Stimulated activated CD4-positive, alpha-beta T cell treated with anti-CD3 and anti-CD28 coated beads, Interleukin-4, amount 100 ng/mL, for 48 hours (primary cell): ENCODE results near the gene CARM1.
A peak's percentile ranks its signal among the peaks of the same experiment; 100 is the strongest.
"Not testable (repeated sequence)": the region's sequence is repeated elsewhere in the genome, so short reads cannot be mapped to it uniquely, and the experiment has no call there.

Experiments
- DNase-seq, 2 donors: peaks; one replicate each; pipeline ENCODE4 v3.0.0-alpha.2; 2020; ENCODE audit warnings: low read depth in 2 of 2

The CARM1 gene

DNA sequence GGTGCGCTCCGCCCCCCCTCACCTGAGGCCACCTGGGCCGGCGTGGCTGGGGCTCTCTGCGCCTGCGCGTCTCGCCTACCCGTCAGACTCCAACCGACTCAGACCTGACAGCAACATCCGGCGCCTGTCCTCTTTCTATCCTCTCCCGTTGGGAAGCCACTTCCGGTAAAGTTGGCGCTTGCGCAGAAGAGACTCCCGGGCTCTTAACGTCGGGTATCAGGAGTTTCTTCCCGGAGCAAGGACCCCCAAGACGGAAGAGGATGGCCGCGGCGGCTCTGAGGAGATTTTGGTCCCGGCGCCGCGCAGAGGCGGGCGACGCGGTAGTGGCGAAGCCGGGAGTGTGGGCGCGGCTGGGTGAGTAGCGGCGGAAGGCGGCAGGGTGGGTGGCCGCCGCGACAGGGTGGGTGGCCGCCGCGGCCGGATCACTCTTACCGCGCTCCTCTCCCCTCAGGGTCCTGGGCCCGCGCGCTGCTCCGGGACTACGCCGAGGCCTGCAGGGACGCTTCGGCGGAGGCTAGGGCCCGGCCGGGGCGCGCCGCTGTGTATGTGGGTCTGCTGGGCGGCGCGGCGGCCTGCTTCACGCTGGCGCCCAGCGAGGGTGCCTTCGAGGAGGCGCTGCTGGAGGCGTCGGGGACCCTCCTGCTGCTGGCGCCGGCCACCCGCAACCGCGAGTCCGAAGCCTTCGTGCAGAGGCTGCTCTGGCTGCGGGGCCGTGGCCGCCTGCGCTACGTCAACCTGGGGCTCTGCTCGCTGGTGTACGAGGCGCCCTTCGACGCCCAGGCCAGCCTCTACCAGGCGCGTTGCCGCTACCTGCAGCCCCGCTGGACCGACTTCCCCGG is 57.4 kb downstream of the CARM1 start, which contains the start of the genes TIMM29 and YIPF2:
Gene TIMM29, plus strand, starts transcription at position 249 of the 839 bp plus-strand sequence. Its CDS starts 12 bp downstream, at position 261.
Gene YIPF2, minus strand, starts transcription at position 77 of the 839 bp plus-strand sequence. CDS start 229 bp downstream, outside the sequence.
- peak; percentile 93 to 95 for DNase-seq

DNA sequence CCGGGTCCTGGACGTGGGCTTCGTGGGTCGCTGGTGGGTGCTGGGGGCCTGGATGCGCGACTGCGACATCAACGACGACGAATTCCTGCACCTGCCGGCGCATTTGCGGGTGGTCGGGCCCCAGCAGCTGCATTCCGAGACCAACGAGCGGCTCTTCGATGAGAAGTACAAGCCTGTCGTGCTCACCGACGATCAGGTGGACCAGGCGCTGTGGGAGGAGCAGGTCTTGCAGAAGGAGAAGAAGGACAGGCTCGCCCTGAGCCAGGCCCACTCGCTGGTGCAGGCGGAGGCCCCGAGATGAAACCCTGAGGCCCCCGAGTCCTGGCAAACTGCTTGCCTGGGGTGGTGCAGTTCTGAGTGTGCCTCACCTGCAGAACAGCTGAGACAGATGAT is 58.0 kb downstream of the CARM1 start:
- no peak for DNase-seq

DNA sequence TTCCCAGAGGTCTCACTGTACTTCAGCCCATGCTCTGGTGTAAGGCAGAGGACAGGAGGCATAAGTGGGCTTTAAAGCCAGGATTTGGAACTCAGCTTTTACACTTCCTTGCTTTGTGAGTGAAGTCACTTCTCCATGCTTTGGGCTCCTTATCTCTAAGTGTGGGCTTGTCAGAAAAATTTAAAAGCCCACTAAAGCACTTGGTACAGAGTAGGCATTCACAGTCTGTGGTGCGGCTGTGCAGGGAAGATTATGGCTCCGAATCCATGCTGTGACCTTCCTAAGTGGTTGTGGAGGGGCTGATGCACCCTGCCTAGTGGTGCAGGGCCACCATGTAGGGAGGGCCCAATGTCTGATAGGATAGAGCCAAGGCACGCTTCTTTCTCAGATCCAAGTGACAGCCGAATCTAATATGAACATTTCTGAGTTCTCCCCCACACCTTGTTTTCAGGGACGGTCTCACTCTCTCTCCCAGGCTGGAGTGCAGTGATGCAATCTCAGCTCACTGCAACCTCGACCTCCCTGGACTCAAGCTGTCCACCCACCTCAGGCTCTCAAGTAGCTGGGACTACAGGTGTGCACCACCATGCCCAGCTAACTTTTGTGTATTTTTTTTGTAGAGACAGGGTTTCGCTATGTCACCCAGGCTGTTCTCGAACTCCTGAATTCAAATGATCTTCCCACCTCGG is 64.2 kb downstream of the CARM1 start:
- no peak for DNase-seq

DNA sequence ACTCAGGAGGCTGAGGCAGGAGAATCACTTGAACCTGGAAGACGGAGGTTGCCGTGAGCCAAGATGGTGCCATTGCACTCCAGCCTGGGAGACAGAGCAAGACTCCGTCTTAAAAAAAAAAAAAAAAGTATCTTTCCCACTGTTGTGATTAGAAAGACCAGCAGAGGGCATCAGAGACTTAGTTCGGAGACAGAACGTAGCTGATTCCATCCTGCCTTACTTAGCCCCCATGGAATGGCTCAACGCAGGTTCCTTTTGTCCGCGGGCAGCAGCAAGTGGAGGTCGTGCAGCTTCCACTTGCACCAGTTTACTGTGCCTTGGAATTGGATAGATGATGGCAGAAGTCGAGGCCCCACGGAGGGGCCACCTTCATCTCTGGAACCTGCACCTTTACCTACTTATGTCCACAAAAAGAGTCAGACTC is 65.3 kb downstream of the CARM1 start:
- DNase-seq: peak in 1 of 2 donors; percentile 15

DNA sequence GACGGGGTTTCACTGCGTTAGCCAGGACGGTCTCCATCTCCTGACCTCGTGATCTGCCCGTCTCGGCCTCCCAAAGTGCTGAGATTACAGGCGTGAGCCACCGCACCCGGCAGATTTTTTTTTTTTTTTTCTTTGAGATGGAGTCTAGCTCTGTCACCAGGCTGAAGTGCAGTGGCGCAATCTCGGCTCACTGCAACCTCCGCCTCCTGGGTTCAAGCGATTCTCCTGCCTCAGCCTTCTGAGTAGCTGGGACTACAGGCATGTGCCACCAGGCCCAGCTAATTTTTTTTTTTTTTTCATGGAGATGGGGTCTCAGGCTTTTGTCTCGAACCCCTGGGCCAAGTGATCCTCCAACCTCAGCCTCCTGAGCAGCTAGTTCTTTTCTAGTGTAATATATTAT is 70.3 kb downstream of the CARM1 start:
- not testable (repeated sequence) for DNase-seq

DNA sequence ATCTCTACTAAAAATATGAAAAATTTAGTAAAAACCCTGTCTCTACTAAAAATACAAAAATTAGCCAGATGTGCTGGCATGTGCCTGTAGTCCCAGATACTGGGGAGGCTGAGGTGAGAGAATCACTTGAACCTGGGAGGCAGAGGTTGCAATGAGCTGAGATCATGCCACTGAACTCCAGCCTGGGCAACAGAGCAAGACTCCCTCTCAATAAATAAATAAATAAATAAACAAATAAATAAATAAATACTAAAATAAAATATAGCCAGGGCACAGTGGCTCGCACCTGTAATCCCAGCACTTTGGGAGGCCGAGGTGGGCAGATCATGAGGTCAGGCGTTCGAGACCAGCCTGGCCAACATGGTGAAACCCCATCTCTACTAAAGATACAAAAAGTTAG is 72.1 kb downstream of the CARM1 start:
- DNase-seq: not testable (repeated sequence)

DNA sequence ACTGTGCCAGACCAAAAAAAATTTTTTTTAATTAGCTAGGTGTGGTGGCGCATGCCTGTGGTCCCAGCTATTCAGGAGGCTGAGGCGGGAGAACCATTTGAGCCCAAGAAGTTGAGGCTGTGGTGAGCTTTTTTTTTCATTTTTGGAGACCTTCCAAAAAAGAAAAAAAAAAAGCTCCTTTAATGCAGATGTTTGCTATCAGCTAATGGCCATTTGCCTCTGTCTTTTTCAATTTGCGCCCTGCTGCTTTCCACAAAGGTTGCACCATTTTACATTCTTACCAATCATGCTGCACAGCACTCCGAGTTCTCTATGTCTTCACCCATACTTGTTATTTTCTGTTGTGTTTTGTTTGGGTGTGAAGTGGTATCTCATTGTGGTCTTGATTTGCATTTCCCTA is 73.9 kb downstream of the CARM1 start:
- DNase-seq: no peak

DNA sequence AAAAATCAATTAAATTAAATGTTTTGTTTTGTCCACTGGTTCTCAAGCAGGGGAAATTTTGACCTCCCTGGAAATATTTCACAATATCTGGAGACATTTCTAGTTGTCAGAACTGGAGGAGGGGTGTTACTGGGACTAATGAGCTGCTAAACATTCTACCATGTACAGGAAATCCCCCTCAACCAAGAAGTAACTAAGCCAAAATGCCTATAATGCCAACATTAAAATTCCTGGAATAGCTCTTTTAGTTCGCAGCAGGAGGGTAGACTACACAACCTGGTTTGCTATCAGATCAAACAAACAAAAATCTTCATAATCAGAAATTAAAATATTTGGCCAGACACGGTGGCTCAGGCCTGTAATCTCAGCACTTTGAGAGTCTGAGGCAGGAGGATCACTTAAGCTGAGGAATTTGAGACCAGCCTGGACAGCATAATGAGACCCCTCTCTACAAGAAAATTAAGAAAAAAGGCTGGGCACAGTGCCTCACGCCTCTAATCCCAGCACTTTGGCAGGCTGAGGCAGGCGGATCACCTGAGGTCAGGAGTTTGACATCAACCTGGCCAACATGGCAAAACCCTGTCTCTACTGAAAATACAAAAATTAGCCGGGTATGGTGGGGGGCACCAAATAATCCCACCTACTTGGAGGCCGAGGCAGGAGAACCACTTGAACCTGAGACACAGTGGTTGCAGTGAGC is 75.8 kb downstream of the CARM1 start:
- no peak for DNase-seq

DNA sequence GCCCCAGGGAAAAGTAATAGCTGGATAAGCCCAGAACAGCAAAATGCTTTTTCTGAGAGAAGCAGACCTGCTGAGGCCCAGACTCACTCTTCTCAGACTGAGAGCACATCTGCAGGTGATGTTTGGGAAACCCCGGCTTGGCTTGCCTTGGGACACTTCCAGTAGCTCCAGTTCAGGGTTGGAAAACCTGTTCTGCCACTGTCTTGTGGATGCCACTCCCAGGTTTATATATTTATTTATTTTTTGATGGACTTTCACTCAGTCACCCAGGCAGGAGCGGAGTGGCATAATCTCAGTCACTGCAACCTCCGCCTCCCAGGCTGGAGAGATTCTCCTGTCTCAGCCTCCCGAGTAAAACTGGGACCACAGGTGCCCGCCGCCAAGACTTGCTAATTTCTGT is 81.5 kb downstream of the CARM1 start:
- DNase-seq: no peak

DNA sequence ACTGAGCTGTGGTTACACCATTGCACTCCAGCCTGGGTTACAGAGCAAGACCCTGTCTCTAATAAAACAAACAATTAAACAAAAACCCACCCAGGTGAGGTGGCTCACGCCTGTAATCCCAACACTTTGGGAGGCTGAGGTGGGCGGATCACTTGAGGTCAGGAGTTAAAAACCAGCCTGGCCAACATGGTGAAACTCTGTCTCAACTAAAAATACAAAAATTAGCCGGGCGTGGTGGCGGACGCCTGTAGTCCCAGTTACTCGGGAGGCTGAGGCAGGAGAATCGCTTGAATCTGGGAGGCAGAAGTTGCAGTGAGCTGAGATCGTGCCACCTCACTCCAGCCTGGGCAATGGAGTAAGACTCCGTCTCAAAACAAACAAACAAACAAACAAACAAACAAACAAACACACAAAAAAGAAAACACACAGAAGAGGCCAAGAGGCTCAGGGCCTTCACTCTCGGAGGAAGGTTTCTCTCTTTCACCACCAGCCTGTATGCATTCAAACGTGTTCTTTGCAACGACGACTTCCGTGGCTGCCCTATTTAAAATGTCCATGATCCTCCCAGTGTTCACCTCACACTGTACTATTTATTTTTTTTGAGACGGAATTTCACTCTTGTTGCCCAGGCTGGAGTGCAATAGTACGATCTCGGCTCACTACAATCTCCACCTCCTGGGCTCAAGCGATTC is 88.1 kb downstream of the CARM1 start:
- DNase-seq: not testable (repeated sequence)

DNA sequence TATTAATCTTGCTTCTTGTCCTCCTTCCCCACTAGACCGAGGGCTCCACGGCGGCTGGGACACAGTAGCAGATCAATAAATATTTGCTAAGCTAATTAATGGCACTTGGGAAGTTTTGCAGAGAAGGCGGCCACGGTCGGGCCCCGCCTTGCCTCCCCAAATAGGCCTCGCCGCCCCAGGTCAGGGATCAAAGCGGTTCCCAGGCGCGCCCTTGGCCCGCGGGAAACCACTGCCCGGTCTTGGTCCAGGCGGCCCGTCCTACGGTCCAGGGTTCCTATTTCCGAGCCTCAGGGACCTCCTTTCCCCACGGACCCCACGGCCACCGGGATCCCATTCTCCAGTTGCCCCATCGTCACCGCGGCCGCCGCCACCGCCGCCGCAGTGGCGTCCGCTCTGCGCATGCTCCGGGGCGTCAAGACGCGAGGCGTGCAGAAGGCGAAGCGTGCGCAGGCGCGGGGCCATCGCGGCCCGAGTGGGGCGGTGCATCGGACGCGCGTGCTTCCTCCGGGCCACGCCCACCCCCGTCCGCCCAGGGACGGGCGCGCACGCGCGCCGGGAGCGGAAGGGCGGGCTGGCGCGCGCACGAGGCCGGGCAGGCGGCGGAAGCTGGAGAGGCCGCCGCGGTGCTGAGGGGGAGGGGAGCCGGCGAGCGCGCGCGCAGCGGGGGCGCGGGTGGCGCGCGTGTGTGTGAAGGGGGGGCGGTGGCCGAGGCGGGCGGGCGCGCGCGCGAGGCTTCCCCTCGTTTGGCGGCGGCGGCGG is 89.1 kb downstream of the CARM1 start, which contains the start of gene SMARCA4:
Gene SMARCA4, plus strand, starts transcription at position 717 of the 759 bp plus-strand sequence. CDS start 23,122 bp downstream, outside the sequence.
- DNase-seq: peak; percentile 96 to 97

DNA sequence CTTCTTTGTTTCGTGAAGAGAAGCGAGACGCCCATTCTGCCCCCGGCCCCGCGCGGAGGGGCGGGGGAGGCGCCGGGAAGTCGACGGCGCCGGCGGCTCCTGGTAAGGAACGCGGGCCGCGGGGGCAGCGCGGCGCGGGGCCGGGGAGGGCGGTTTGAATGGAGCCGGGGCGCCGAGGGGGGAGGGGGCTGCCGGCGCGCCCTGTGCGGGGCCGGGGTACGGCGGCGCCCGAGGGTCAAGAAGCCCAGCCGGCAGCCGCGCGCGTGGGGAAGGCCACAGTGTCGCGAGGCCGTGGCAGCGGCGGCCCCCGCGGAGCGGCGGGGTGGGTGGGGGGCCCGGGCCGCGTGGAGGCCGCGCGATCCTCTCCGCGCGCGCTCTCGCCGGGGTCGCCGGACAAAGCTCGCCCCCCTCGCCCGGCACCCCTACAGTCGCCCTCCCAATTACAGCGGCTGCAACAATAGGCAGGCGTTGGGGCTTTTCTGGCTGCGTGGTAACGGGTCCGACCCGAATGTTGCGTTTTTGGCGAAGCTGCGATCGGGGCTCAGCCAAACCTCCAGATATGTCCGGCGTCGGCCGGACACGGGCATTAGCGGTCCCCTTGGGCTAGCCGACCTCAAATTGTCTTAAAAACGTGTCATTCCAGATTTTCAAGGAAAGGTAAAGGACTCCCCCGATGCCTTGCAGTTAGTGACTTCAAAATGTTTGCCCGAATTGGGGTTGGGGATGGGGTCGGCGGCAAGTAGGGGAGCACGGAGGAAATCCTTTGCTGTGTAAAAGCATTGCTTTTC is 89.9 kb downstream of the CARM1 start:
- DNase-seq: no peak

DNA sequence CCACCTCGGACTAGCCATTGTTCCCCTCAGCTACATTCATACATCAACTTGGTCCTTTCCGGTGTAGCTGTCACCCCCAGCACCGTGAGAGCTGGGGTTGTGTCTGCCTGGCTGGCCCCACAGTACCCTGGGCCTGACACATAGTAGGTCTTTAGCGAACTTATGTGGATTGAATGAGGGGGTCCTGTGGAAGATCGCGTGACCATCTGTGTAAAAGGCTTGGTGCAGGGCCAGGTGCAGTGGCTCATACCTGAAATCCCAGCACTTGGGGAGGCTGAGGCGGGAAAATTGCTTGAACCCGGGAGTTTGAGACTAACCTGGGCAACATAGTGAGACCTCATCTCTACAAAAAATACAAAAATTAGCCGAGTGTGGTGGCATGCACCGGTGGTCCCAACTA is 91.5 kb downstream of the CARM1 start:
- DNase-seq: no peak

DNA sequence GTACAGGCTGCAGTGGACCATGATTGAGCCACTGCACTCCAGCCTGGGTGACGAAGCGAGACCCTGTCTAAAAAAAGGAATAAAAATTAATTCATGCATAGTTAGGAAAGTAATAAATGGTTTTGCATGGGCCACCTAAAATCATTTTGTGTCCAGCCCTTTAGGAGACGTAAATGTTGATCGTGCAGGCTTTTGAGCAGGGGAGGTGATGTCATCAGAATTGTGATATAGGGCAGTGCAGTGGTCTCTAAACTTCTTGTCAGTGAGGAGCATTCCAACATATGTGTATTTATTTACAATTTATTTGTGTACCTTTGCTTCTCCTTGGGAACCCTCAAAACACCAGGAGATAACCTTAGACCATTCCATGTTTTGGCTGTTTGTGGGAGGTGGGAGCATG is 92.5 kb downstream of the CARM1 start:
- DNase-seq: no peak

DNA sequence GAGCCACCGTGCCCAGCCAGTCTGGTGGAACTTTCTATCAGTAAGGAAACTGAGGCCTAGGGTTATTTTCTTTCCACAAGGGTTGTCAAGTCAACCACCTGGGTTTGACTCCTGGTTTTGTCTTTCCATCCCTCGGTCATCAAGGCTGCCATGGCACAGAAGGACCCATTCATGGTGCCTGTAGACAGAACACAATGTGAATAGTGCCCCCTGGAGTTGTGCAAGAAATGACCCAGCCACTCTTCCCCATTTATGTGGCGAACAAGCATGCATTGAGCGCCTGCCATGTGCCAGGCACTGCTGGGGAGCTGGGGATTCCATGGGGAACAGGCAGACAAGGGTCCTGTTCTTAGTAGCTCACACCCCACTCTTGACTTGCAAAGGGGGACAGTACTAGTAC is 93.5 kb downstream of the CARM1 start:
- no peak for DNase-seq

DNA sequence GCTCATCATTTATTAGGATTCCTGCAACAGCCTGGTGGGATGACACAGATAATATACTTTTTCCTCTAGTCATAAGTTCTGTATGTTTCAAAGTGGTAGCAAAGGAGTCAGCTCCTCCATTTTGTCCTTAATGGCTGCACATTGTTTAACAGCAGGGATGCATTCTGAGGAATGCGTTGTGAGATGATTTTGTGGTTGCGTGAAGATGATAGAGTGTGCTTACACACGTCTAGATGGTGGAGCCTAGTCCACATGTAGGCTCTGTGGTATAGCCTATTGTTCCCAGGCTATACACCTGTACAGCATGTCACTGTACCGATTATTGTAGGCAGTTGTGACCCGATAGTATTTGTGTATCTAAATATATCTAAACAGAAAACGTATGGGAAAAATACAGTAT is 94.0 kb downstream of the CARM1 start:
- no peak for DNase-seq

DNA sequence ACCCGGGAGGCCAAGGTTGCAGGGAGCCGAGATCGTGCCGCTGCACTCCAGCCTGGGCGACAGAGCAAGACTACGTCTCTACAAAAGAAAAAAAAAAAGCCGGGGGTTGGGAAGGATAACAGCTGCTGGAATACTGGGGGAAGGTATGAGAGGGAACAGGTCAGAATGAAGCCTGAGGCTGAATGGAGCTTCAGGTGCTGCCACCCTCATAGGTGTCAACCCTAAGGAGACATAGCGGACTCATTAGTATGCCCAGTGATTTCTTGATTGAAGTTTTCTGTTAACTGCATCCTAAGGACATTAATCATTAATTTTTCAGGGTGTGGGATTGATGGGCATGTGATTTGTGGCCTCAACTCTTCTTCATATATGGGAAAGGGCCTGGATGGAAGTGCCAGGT is 95.5 kb downstream of the CARM1 start:
- DNase-seq: no peak

DNA sequence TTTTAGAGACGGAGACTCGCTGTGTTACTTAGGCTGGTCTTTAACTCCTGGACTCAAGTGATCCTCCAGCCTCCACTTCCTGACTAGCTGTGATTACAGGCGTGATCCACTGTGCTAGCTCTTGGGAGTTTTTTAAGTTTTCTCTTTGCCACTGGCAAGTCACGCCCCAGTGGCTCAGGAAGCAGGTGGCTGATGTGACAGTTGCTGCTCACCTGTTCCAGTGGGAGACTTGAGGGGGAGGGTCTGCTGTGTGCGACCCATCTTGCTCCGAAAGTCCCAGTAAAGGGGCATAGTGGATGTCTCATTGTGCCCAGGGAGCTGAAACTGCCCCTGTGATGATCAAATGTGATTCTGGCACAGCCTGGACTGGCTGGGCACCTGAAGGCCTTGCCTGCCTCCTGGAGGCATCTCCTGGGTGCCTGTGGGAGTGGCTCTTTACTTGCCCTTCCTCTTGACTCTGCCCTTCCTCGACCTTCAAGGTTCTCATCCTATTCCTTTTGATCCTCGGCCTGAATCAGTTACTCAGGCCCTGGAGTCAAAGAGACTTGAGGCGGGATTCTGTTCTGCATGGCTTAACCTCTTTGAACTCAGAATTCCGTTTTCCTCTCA is 97.3 kb downstream of the CARM1 start:
- no peak for DNase-seq

DNA sequence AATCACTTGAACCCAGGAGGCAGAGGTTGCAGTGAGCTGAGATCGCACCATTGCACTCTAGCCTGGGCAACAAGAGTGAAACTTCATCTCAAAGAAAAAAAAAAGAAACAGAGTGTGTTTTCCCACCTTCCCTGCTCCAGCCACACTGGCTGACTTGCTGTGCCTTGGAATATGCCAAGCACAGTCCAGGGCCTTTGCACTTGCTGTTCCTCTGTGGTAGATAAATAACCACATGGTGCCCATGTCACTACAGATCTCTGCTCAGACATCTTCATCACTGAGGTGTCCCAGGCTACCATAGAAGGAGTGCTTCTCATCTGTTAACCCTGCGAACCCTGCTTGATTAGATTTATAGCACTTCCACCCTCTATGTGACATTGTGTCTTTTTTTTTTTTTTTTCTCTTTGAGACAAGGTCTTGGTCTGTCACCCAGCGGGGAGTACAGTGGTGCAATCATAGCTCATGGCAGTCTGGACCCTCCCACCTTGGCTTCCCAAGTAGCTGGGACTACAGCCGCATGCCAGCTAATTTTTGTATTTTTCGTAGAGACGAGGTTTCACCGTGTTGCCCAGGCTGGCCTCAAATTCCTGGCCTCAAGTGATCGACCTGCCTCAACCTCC is 99.9 kb downstream of the CARM1 start:
- no peak for DNase-seq
